ENCODE results near the gene ASB13.

DNA sequence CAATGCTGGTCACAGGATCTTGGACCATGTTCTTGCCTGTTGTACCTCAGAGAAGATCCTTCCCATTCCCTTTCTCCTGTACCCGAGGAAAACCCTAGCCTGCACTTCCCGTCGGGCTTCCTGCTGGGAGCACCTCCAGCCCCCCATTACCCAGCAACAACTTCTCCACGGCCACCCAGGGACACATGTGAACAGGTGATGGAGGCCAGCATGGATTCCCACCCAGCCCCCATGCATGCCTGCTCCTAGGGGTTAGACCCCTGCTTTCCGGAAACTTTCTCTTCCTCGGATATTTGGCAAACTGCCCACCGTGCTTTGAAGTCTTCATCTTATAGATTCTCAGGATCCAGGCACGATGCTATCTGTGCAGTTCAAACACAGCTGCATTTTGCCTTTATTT, 74.3 kb downstream of the ASB13 start:
- no peak for TF ChIP-seq POLR2A (IDR thresholded peaks at IDR 0.05; ENCODE audit: low read length)
- no peak for TF ChIP-seq GATA1 (IDR thresholded peaks at IDR 0.05; ENCODE audit: low read depth, low read length)

All from erythroblast (primary cell).